Heart left ventricle (tissue), 16 donors: ENCODE measurements around the gene FUT8. TPM values are rescaled to one million over a fixed set of nuclear protein-coding genes. Genes with fewer than 3 reads are reported as not detected.

Source experiments
- ATAC-seq, 4 donors: fragments of 200-7000 bp; cut with Tn5 transposase; one replicate each; pipeline ENCODE4 v1.9.1; 2020 to 2022; ENCODE audit warnings: moderate library complexity in 4 of 4, mild to moderate bottlenecking in 3 of 4, moderate number of reproducible peaks in 1 of 4
- DNase-seq, 5 donors: peaks; one replicate each; pipeline ENCODE4 v3.0.0-alpha.2; 2020
- H3K27ac ChIP-seq, 12 donors: fragments of 200-600 bp; sonication (generic) in 4 of 12; one replicate each; pipeline versions ENCODE4 v1.5.0 to v1.8.0; 2016 to 2022; ENCODE audit warnings: mild to moderate bottlenecking in 2 of 12
- H3K27me3 ChIP-seq, 9 donors: fragments of 200-600 bp; sonication (generic) in 2 of 9; one replicate each; pipeline versions ENCODE4 v1.5.1 to v1.8.0; 2016 to 2022; ENCODE audit warnings: mild to moderate bottlenecking in 3 of 9
- H3K36me3 ChIP-seq, 9 donors: fragments of 200-600 bp; sonication (generic) in 2 of 9; one replicate each; pipeline versions ENCODE4 v1.5.0 to v1.8.0; 2018 to 2022; ENCODE audit warnings: mild to moderate bottlenecking in 2 of 9
- H3K4me1 ChIP-seq, 12 donors: fragments of 200-600 bp; sonication (generic) in 4 of 12; one replicate each; pipeline versions ENCODE4 v1.5.0 to v1.8.0; 2016 to 2022; ENCODE audit warnings: mild to moderate bottlenecking in 3 of 12
- H3K4me3 ChIP-seq, 12 donors: fragments of 200-600 bp; sonication (generic) in 4 of 12; one replicate each; pipeline versions ENCODE4 v1.5.0 to v1.8.0; 2017 to 2022; ENCODE audit warnings: mild to moderate bottlenecking in 9 of 12, moderate library complexity in 4 of 12
- H3K9me3 ChIP-seq, 12 donors: fragments of 200-600 bp; sonication (generic) in 4 of 12; one replicate each; pipeline versions ENCODE4 v1.5.0 to v1.8.0; 2016 to 2022; ENCODE audit warnings: mild to moderate bottlenecking in 1 of 12
- POLR2A ChIP-seq, 2 donors: fragments of 450-650 bp; IDR thresholded peaks; one replicate each; pipeline ENCODE4 v1.6.1; 2017; ENCODE audit warnings: antibody characterized with exemption in 2 of 2, mild to moderate bottlenecking in 2 of 2, moderate library complexity in 2 of 2
- WGBS, 4 donors: extraction: QIAGEN DNeasy Blood & Tissue Kit in 2 of 4; methylation state at CpG; one replicate each; pipeline versions ENCODE4 v1.1.5 to v1.1.7; 2013 to 2018; 5-methylcytosine and 5-hydroxymethylcytosine counted together
- intact Hi-C, 10 donors: fragments of 100-400 bp; cut with DNase I; formaldehyde crosslinking; loops; one replicate each; pipeline versions ENCODE4 v1.11.1 to v1.14.2; 2022
- polyA plus RNA-seq, 2 donors: library from polyadenylated mRNA; stranded (reverse); fragments of 200-250 nt; gene quantifications; one replicate each; pipeline ENCODE4 v1.2.3, GENCODE V29; 2013
- total RNA-seq, 9 donors: library from RNA; depleted of rRNA in 2 of 9; stranded (reverse); fragments of >200 nt in 2 of 9; fragmentation: NEBNext Ultra II Directional in 3 of 9; extraction: Animal tissue kit (Norgen Biotek cat#: 25700) in 3 of 9; gene quantifications; one replicate each; pipeline versions ENCODE4 v1.1.0 to v1.2.4, GENCODE V29; 2016 to 2023
- TF ChIP-seq, protein P1 (sequence below), 12 donors: fragments of 200-600 bp; sonication (generic) in 4 of 12; IDR thresholded peaks; one replicate each; pipeline versions ENCODE4 v1.5.0 to v1.8.0; 2018 to 2022; ENCODE audit warnings: antibody characterized with exemption in 12 of 12, mild to moderate bottlenecking in 5 of 12
- donor health status: ischemic (EF 13 %, LVEDD 7.1; RV severe dilation, severe dysfunction).
- donor health status: healthy with polysubstance abuse.
- donor health status: DM: no; HTN: yes; CAD: no.
- donor health status: DM: no; HTN: no; CAD: no.
- donor health status: ischemic (EF 25% LVEDD 6.9; RV normal size, moderate dysfunction).
- donor health status: ischemic (EF 25% LVEDD 5.7; RV mildly dilated, moderate dysfunction).
- donor health status: healthy.
- donor health status: DM: yes; HTN: yes; CAD: no.
- donor health status: ischemic (EF 35%, LVEDD 5.7; RV mildly dilated, moderate dysfunction).
- donor health status: nonischemic (EF 11% LVEDD 7.7; RV severe dilation, severe dysfunction).
- donor health status: DM: yes; HTN: yes; CAD: no.
- donor health status: PGD.
- donor health status: ischemic (EF 29% LVEDD 5.4; RV normal size, mild dysfunction).
- donor health status: nonischemic (EF 23%, LVEDD 6.1; RV moderate dilation, normal function).

FUT8 gene
- total and polyA plus RNA-seq, 11 donors: 2.8 to 17.3 (median 11.2) TPM

DNA sequence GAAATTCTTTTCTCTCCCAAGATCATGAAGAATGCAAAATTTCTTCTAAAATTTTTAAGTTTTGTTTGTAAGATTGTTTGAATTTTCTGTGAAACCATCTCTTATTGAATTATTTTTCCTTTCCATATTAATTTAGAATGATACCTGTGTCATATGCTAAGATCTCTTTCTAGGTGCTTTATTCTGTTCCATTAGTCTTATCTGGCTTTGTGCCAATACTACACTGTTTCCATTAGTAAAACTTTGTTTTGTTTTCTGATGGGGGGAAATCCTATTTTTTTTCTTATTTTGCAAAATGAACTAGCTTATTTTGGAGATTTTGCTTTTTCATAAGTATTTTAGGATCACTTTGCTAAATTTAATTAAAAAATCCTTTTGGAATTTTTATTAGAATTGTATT is 193.9 kb downstream of the FUT8 start:
- intact Hi-C loops: loop anchor here in 2 of 10 donors (10.0 kb wide), 1 partner anchor 192 kb away; the partner anchor contains the start of gene FUT8 (in 2 of the 2)
- no peak overlapping the region for H3K4me3 ChIP-seq
- TF ChIP-seq, protein P1, sequence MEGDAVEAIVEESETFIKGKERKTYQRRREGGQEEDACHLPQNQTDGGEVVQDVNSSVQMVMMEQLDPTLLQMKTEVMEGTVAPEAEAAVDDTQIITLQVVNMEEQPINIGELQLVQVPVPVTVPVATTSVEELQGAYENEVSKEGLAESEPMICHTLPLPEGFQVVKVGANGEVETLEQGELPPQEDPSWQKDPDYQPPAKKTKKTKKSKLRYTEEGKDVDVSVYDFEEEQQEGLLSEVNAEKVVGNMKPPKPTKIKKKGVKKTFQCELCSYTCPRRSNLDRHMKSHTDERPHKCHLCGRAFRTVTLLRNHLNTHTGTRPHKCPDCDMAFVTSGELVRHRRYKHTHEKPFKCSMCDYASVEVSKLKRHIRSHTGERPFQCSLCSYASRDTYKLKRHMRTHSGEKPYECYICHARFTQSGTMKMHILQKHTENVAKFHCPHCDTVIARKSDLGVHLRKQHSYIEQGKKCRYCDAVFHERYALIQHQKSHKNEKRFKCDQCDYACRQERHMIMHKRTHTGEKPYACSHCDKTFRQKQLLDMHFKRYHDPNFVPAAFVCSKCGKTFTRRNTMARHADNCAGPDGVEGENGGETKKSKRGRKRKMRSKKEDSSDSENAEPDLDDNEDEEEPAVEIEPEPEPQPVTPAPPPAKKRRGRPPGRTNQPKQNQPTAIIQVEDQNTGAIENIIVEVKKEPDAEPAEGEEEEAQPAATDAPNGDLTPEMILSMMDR (IDR thresholded peaks at IDR 0.05): no peak
- TF ChIP-seq POLR2A (IDR thresholded peaks at IDR 0.05): no peak
- no peaks in the 10 kb centered on the region for H3K27me3 ChIP-seq
- no peak overlapping the region for H3K27ac ChIP-seq
- no peaks in the 10 kb centered on the region for H3K9me3 ChIP-seq
- peaks cover 0 to 8% (median 0%) of the 10 kb centered on the region in 12 donors for H3K4me1 ChIP-seq
- ATAC-seq (no peak), DNase-seq (no peak)
- no peaks in the 10 kb centered on the region for H3K36me3 ChIP-seq

DNA sequence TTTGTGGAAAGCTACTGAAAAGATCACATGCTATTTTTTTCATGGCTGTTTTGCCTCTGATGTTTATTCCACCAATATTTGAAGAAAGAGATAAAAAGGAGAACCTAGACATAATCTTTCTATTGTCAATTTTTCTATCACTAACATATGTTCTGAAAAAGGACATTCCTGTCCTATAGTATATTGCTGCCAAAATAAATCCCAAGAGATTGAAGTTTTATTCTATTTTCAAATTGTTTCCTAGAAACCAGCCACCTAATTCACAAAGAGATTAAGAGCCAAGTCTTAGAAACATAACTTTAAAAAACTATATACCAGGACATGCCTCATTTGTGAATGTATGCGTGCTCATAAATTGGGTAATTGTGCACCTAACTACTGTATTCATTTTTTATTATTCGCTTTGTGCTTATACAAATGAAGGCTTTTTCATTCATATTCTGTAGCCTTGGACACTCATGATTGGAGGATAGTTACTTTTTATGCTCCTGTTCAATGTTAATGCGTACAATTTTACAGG is 200.7 kb downstream of the FUT8 start:
- DNase-seq (no peak), ATAC-seq (no peak)
- peaks cover 0 to 13% (median 3%) of the 10 kb centered on the region in 9 donors for H3K36me3 ChIP-seq
- no peak overlapping the region for H3K27ac ChIP-seq
- no peak for TF ChIP-seq POLR2A (IDR thresholded peaks at IDR 0.05)
- TF ChIP-seq, protein P1 (IDR thresholded peaks at IDR 0.05): no peak
- no peaks in the 10 kb centered on the region for H3K27me3 ChIP-seq
- 93 to 97% (median 95%) methylated on average over 3 of the region's 3 CpGs for WGBS, 4 donors
- peaks cover 0 to 6% (median 0%) of the 10 kb centered on the region in 12 donors for H3K4me1 ChIP-seq
- H3K4me3 ChIP-seq: no peak overlapping the region
- intact Hi-C loops: no loop called here
- no peaks in the 10 kb centered on the region for H3K9me3 ChIP-seq

DNA sequence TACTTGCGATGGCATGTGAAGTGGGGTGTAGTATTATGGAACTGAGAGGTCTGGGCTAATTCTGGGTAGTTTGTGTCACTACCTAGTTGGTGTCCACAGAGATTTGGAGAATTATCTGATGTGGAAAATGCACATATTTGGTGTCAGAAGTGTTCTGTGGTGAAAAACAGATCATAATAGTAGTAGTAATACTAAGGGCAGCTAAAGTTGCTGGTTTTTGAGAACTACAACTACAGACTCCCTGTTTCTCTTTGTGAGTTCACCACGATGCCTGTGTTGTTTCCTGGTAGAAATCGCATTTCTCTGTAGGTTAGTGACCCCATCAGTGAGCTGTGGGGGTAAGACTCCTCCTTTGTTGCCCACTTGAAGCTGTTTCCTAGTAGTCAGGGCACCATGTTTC is 206.5 kb downstream of the FUT8 start:
- no peaks in the 10 kb centered on the region for H3K27me3 ChIP-seq
- WGBS, 4 donors: 90 to 99% (median 94%) methylated on average over 3 of the region's 3 CpGs
- no peaks in the 10 kb centered on the region for H3K4me1 ChIP-seq
- DNase-seq (no peak), ATAC-seq (no peak)
- no peak overlapping the region for H3K4me3 ChIP-seq
- no peak overlapping the region for H3K27ac ChIP-seq
- intact Hi-C loops: no loop called here
- H3K9me3 ChIP-seq: no peaks in the 10 kb centered on the region
- TF ChIP-seq, protein P1 (IDR thresholded peaks at IDR 0.05): no peak
- no peak for TF ChIP-seq POLR2A (IDR thresholded peaks at IDR 0.05)
- peaks cover 0 to 13% (median 3%) of the 10 kb centered on the region in 9 donors for H3K36me3 ChIP-seq

DNA sequence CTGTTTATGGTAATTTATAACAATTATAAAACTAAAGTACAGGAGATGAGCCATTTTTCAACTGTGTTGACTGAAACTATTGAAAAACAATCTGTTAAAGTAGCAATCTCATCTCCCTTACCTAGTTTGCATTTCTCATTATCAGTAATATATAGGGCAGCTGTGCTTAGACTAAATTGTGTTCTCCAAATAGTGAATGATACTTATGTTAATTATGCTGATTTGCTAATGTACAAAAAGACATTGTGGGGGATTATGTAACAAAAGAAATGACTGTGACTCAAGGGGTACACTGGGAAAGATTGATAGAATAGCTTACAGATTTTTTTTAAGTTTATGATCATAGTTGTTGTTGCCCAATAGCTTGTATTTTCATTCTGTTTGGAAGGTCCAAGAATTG is 207.7 kb downstream of the FUT8 start:
- H3K36me3 ChIP-seq: peaks cover 0 to 13% (median 3%) of the 10 kb centered on the region in 9 donors
- no peaks in the 10 kb centered on the region for H3K9me3 ChIP-seq
- ATAC-seq (no peak), DNase-seq (no peak)
- no peak overlapping the region for H3K27ac ChIP-seq
- H3K27me3 ChIP-seq: no peaks in the 10 kb centered on the region
- H3K4me3 ChIP-seq: no peak overlapping the region
- TF ChIP-seq POLR2A (IDR thresholded peaks at IDR 0.05): no peak
- TF ChIP-seq, protein P1 (IDR thresholded peaks at IDR 0.05): no peak
- peaks cover 0 to 1% (median 0%) of the 10 kb centered on the region in 12 donors for H3K4me1 ChIP-seq
- intact Hi-C loops: no loop called here
